ENCODE data around the gene COL20A1. TPM values are rescaled to one million over a fixed set of nuclear protein-coding genes. Genes with fewer than 3 reads are reported as not detected.
"Not testable (repeated sequence)": the region's sequence is repeated elsewhere in the genome, so short reads cannot be mapped to it uniquely, and the experiment has no call there.

Gene COL20A1
- total RNA-seq, 1 donor from 2014 or later: not detected

DNA sequence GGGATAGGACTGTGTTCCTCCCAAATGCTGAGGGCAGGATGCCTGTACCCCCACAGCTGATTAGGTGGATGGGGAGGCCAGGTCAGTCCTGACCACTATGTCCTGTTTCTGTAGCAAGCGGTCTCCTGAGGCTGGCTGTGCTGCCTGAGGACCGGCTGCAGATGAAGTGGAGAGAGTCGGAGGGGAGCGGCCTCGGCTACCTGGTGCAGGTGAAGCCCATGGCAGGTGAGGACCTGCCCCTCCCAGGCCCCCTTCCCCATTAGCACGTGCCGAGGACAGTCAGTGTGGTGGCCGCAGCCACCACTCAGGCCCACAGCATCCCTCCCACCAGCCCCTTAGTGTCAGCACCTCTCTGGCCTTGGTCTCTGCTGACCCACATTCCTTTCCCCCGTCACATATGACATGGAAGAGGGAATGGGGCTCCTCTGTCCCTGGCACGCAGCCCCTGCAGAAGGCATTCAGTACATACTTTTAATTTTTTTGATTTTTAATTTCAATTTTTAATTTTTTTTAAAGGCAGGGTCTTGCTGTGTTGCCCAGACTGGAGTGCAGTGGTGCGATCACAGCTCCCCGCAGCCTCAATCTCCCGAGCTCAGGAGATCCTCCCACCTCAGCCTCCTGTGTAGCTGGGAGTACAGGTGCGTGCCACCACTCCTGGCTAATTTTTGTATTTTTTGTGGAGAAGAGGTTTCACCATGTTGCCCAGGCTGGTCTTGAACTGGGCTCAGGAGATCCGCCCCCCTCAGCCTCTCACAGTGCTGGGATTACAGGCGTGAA is 5.0 kb downstream of the COL20A1 start:
- ATAC-seq (ENCODE audit: low read depth) (no peak), DNase-seq (no peak)
- Mint-ChIP-seq H3K27ac (no peak overlapping the region), H3K9me3 (peaks cover 10% of the 10 kb centered on the region), H3K4me1 (peaks cover 2% of the 10 kb centered on the region), H3K4me3 (no peak overlapping the region), H3K27me3 (peaks cover 37% of the 10 kb centered on the region), H3K36me3 (ENCODE audit: low read depth) (no peaks in the 10 kb centered on the region)
- intact Hi-C loops (cut with micrococcal nuclease): no loop called here
- no peak for TF ChIP-seq CTCF (IDR thresholded peaks at IDR 0.05)
- POLR2A ChIA-PET: no interaction called here
- CTCF ChIA-PET: no interaction called here

DNA sequence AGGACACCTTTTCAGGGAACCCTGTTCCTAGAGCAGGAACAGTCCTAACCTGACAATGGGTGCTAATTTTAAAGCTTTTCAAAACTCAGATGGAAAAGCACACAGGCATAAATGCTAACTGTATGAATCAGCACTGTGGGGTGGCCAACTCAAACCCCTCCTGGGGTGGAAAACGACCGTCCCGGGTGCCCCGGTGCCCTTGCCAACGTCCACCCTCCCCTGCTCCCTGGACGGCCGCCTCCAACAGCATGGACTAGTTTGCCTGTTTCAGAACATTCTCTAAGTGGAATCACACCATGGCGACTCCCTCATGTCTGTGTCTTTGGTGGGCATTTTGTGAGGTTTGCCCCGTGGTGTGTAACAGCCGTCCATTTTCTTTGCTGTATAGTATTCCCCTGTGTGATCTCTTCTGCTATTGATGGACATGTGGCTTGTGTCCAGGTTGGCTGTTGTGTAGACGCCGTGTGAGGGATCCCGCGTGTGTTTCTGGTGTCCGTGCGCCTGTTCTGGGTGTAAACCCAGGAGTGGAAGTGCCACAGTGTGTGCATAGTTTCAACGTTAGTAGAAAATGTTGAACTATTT is 5.8 kb downstream of the COL20A1 start:
- Mint-ChIP-seq H3K27me3 (peaks cover 37% of the 10 kb centered on the region), H3K27ac (no peak overlapping the region), H3K4me1 (peaks cover 2% of the 10 kb centered on the region), H3K9me3 (peaks cover 10% of the 10 kb centered on the region), H3K4me3 (no peak overlapping the region), H3K36me3 (ENCODE audit: low read depth) (no peaks in the 10 kb centered on the region)
- ATAC-seq (ENCODE audit: low read depth): no peak
- intact Hi-C loops (cut with micrococcal nuclease): no loop called here
- TF ChIP-seq CTCF (IDR thresholded peaks at IDR 0.05): no peak
- no peak for DNase-seq
- POLR2A ChIA-PET: no interaction called here
- CTCF ChIA-PET: no interaction called here

- no peak for ATAC-seq (ENCODE audit: low read depth)
- H3K4me1 Mint-ChIP-seq: no peaks in the 10 kb centered on the region
- H3K27me3 Mint-ChIP-seq: peaks cover 28% of the 10 kb centered on the region
- H3K27ac Mint-ChIP-seq: no peak overlapping the region
- TF ChIP-seq CTCF (IDR thresholded peaks at IDR 0.05): no peak
- no peak overlapping the region for H3K4me3 Mint-ChIP-seq
- peaks cover 10% of the 10 kb centered on the region for H3K9me3 Mint-ChIP-seq
- H3K36me3 Mint-ChIP-seq (ENCODE audit: low read depth): no peaks in the 10 kb centered on the region
- DNase-seq: no peak
- intact Hi-C loops (cut with micrococcal nuclease): no loop called here
- ChIA-PET CTCF (no interaction called here), POLR2A (no interaction called here)
Observed at GRCh38 chr20:63301671-63302070, 8.7 kb downstream of the COL20A1 start.

GRCh38 chr20:63303095-63303666 is 10.2 kb downstream of the COL20A1 start:
- Mint-ChIP-seq H3K4me3 (no peak overlapping the region), H3K27ac (no peak overlapping the region), H3K9me3 (peaks cover 10% of the 10 kb centered on the region), H3K36me3 (ENCODE audit: low read depth) (no peaks in the 10 kb centered on the region), H3K27me3 (peaks cover 26% of the 10 kb centered on the region), H3K4me1 (no peaks in the 10 kb centered on the region)
- CTCF ChIA-PET: no interaction called here
- POLR2A ChIA-PET: no interaction called here
- intact Hi-C loops (cut with micrococcal nuclease): no loop called here
- ATAC-seq (ENCODE audit: low read depth): no peak
- no peak for TF ChIP-seq CTCF (IDR thresholded peaks at IDR 0.05)
- DNase-seq: no peak

DNA sequence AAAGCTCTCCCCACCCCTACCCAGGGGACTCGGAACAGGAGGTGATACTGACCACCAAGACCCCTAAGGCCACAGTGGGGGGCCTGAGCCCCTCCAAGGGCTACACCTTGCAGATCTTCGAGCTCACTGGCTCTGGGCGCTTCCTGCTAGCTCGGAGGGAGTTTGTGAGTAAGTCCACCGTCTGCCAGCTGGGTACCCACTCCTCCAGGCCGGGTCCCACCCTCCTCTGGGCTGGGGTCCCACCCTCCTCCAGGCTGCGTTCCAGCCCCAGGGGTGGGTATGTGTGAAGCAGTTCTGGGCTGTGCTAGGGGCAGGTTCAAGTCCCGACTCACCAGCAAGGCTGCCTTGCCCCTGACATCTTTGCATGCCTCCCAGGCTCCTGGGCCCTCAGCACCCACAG is 12.4 kb downstream of the COL20A1 start:
- Mint-ChIP-seq H3K9me3 (peaks cover 10% of the 10 kb centered on the region), H3K4me3 (no peak overlapping the region), H3K4me1 (no peaks in the 10 kb centered on the region), H3K27me3 (peaks cover 13% of the 10 kb centered on the region), H3K36me3 (ENCODE audit: low read depth) (no peaks in the 10 kb centered on the region), H3K27ac (no peak overlapping the region)
- CTCF ChIA-PET: no interaction called here
- POLR2A ChIA-PET: no interaction called here
- intact Hi-C loops (cut with micrococcal nuclease): no loop called here
- ATAC-seq (ENCODE audit: low read depth) (no peak), DNase-seq (no peak)
- no peak for TF ChIP-seq CTCF (IDR thresholded peaks at IDR 0.05)

- H3K9me3 Mint-ChIP-seq; H3K36me3 Mint-ChIP-seq (ENCODE audit: low read depth); H3K27ac Mint-ChIP-seq; CTCF ChIA-PET; intact Hi-C loops (cut with micrococcal nuclease); H3K4me3 Mint-ChIP-seq; ATAC-seq (ENCODE audit: low read depth); H3K4me1 Mint-ChIP-seq; POLR2A ChIA-PET; DNase-seq: not testable (repeated sequence)
- H3K27me3 Mint-ChIP-seq: peaks cover 10% of the 10 kb centered on the region
Observed at GRCh38 chr20:63305933-63306672, 13.1 kb downstream of the COL20A1 start.
